Myocyte (in vitro differentiated cells): ENCODE results near the gene MAEA. TPM values are rescaled to one million over a fixed set of nuclear protein-coding genes. Genes with fewer than 3 reads are reported as not detected.
"Not testable (repeated sequence)": the region's sequence is repeated elsewhere in the genome, so short reads cannot be mapped to it uniquely, and the experiment has no call there.

Source experiments
- DNase-seq: peaks from one replicate; pipeline ENCODE4 v3.0.0-alpha.2; 2012; ENCODE audit warnings: low read depth
- total RNA-seq: library from RNA; depleted of rRNA; stranded (reverse); fragments of >200 nt; gene quantifications from 2 replicates; pipeline ENCODE4 v1.2.3, GENCODE V29; 2014

Gene MAEA
- total RNA-seq, 1 donor from 2014 or later, result 47.8 TPM

- no peak for DNase-seq
These were observed 29.0 kb downstream of the MAEA start for GRCh38 chr4:1318488-1319213.

- DNase-seq, result no peak
These were observed 31.8 kb downstream of the MAEA start for GRCh38 chr4:1321486-1321885.

GRCh38 chr4:1321946-1322650 is 32.4 kb downstream of the MAEA start:
- no peak for DNase-seq

GRCh38 chr4:1323280-1323634 is 33.6 kb downstream of the MAEA start:
- DNase-seq, result no peak

- DNase-seq, result peak; percentile 87
These were observed 34.1 kb downstream of the MAEA start for GRCh38 chr4:1323635-1324442.

GRCh38 chr4:1324443-1325175 is 34.9 kb downstream of the MAEA start:
- DNase-seq, result not testable (repeated sequence)

- DNase-seq, result no peak
These were observed 35.4 kb downstream of the MAEA start for GRCh38 chr4:1325176-1325480.

- no peak for DNase-seq
These were observed 36.3 kb downstream of the MAEA start for GRCh38 chr4:1325681-1326635.

- DNase-seq, result no peak
These were observed 37.2 kb downstream of the MAEA start for GRCh38 chr4:1326751-1327525.

GRCh38 chr4:1327526-1328266 is 38.0 kb downstream of the MAEA start:
- no peak for DNase-seq

GRCh38 chr4:1328267-1329155 is 38.8 kb downstream of the MAEA start:
- DNase-seq, result no peak

GRCh38 chr4:1329408-1330371 is 40.0 kb downstream of the MAEA start:
- DNase-seq, result peak; percentile 45

GRCh38 chr4:1330761-1331590 is 41.3 kb downstream of the MAEA start:
- DNase-seq, result no peak

GRCh38 chr4:1331591-1332353 is 42.1 kb downstream of the MAEA start:
- DNase-seq, result no peak

- no peak for DNase-seq
These were observed 43.0 kb downstream of the MAEA start for GRCh38 chr4:1332686-1333085.
